ENCODE data around the gene RAP1GDS1.
"Not testable (repeated sequence)": the region's sequence is repeated elsewhere in the genome, so short reads cannot be mapped to it uniquely, and the experiment has no call there.

The RAP1GDS1 gene

GRCh38 chr4:98430708-98431403, 169.7 kb downstream of the RAP1GDS1 start:
- DNase-seq = peak in 10 of 56 donors; percentile 4 to 51 (median 16)

DNA sequence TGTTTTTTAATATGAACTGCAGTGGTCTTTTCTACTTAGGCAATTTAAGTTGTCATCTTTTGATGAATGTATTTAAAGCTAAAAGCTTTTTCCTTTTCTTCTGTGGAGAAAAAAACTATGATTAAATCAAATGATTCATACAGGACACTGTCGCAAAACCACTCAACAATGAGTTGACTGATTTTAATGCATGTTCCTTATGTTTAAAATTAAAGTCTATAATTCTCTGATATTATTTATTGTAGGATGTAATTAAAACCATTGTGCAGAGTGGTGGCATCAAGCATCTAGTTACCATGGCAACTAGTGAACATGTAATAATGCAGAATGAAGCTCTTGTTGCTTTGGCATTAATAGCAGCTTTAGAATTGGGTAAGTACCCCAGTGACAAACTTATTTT, 172.5 kb downstream of the RAP1GDS1 start:
- no peak for DNase-seq

- DNase-seq = no peak
Measured at GRCh38 chr4:98434816-98435215, 173.6 kb downstream of the RAP1GDS1 start.

DNA sequence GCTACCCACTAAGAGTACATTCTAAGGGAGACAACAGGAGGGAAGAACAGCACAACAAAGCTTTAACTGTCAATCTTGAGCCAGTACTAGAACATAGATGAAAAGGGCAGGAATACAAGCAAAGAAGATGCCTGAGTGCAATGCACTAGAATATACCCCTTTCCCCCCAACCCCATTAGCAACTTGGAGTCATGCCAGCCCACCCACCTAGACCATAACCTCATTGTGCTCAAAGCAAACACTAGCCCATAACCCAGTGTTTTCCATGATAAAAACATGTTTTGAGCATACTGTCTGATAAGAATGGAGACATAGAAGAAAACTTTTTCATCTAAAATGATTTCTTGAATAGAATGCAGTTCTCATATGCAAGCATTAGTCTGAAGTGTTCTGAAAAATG, 183.2 kb downstream of the RAP1GDS1 start:
- DNase-seq = no peak

DNA sequence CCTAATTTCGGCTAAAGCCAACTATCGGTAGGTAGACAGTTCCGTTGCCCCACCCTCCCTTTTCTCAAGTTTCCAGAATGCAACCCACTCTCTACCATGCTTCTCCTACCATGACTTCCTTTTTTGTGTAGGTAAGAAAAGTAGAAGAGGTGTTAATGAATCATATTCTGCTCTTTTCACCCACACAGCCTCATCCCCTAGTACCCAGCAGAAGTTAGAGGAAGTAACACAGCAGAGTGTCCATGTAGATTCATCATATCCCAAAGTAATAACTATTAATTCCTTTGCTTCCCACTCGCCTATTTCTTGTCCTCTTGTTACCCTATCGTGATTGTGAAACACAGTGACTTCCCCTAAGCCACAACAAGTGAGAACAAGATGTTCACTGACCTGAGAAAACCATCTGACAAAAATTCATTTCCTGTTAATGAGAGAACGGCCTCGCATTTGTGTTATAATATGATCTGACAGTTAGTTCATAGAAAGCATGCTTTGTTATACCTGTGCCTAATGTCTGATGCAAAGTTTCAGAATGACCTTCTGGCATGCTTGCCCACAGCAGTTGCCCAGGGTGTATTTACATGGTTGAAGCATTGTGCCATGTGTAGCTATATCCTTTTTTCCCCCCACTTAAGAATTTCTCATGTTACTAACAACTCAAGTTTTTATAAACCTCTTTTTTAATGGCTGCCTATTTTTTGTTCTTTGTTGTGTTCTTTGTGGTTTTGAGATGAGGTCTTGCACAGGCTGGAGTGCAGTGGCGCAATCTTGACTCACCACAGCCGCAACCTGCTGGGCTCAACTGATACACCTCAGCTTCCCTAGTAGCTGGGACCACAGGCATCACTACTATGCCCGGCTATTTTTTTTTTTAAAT, 185.6 kb downstream of the RAP1GDS1 start:
- DNase-seq = no peak

- DNase-seq = no peak
Measured at GRCh38 chr4:98447648-98448047, 186.5 kb downstream of the RAP1GDS1 start.

DNA sequence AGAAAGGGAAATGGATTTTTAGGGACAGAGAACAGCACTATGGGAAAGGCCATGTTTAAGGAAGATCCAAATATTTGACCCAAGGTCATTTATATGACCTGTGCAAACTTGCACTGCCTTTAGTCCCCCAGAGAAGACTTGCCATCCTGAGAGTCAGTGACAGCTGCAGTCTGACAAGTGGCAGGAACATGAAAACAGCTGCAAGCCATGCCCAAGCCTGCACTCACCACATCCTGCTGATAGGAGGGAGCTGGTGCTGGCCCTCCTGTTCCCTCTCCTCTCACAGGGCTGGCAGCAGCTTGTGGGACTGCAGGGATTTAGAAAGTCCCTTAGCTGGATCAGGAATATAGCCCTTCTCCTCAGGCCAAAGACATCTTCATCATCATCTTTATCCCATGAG, 187.7 kb downstream of the RAP1GDS1 start:
- DNase-seq = no peak

GRCh38 chr4:98452091-98452490, 190.9 kb downstream of the RAP1GDS1 start:
- no peak for DNase-seq

DNA sequence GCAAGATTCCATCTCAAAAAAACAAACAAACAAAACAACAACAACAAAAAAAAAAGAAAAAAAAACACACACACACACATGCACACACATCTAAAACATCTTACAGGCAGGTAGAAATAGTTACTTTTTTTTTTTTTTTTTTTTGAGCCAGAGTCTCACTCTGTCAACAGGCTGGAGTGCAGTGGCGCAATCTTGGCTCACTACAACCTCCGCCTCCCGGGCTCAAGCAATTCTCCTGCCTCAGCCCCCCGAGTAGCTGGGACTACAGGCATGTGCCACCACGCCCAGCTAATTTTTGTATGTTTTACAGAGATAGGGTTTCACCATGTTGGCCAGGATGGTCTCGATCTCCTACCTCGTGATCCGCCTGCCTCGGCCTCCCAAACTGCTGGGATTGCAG, 196.2 kb downstream of the RAP1GDS1 start:
- DNase-seq = not testable (repeated sequence)

DNA sequence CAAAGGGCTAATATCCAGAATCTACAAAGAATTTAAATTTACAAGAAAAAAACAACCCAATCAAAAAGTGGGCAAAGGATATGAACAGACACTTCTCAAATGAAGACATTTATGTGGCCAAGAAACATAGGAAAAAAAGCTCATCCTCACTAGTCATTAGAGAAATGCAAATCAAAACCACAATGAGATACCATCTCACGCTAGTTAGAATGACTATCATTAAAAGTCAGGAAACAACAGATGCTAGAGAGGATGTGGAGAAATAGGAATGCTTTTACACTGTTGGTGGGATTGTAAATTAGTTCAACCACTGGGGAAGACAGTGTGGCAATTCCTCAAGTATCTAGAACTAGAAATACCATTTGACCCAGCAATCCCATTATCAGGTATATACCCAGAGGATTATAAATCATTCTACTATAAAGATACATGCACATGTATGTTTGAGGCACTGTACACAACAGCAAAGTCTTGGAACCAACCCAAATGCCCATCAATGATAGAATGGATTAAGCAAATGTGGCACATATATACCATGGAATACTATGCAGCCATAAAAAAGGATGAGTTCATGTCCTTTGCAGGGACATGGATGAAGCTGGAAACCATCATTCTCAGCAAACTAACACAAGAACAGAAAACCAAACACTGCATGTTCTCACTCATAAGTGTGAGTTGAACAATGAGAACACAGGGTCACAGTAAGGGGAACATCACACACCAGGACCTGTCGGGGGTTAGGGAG, 200.1 kb downstream of the RAP1GDS1 start:
- DNase-seq = not testable (repeated sequence)

GRCh38 chr4:98462487-98462886, 201.3 kb downstream of the RAP1GDS1 start:
- DNase-seq = no peak

GRCh38 chr4:98466868-98467599, 205.8 kb downstream of the RAP1GDS1 start:
- DNase-seq = peak in 1 of 56 donors; percentile 50

DNA sequence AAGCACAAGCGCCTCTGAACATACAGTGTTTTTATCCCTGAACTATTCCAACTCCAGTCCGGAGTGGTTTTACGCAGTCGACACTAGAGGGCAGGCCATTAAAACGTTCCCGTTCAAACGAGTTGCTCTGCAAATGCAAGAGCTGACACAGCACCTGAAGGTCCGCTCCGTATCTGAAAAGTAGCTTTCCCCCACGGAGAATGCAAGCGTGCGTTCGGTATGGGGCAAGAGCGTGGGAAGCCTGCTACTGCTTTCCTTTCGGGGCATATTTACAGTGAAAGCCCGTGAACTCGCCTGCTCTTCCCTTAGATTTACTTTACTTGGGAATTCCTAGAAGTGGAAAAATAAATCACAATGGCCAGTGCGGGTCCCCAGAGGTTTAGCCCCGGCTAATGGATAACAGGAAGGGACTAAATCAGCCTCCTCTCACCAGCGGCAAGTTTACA, 206.5 kb downstream of the RAP1GDS1 start:
- peak in 54 of 56 donors; percentile 7 to 87 (median 61) for DNase-seq

GRCh38 chr4:98468709-98469108, 207.5 kb downstream of the RAP1GDS1 start:
- DNase-seq = peak in 50 of 56 donors; percentile 4 to 78 (median 34)

DNA sequence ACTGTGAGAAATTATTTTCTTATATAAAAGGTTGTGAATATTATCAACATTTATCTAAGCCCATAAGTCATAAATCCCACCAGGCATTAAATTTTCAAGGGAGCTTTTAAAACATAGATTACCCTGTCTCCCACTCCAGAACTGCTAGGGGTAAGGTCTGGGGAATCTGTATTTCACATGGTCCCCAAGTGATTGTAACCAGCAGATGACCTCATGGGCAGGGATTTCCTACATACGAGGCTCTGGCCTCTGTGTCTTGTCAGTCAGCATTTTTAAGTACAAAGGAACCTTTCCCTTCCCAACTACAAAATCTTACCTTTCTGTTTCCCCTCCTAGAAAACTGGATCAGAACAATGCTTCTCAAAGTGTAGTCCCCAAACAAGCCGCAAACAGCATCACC, 208.6 kb downstream of the RAP1GDS1 start:
- no peak for DNase-seq

DNA sequence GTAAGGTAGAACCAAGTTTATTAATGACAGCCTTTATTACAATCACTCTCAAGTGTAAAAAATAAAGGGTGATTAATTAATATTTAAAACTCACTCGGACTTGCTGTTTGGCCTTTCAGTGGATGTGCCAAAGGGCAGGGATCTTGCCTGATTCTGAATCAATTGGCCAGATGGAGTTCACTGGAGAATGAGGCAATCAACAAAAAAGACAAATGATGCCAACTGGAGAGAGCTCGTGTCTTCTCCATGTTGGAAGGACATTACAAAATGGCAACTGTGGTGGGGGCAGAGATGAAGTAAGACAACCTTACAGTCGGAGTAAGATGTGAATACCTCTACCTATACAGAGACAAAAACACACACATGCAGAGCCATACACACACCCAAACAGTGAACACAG, 209.2 kb downstream of the RAP1GDS1 start:
- DNase-seq = no peak

GRCh38 chr4:98470831-98471230, 209.6 kb downstream of the RAP1GDS1 start:
- no peak for DNase-seq

GRCh38 chr4:98473046-98473445, 211.9 kb downstream of the RAP1GDS1 start:
- DNase-seq = no peak

- DNase-seq = no peak
Measured at GRCh38 chr4:98474408-98474844, 213.2 kb downstream of the RAP1GDS1 start.

DNA sequence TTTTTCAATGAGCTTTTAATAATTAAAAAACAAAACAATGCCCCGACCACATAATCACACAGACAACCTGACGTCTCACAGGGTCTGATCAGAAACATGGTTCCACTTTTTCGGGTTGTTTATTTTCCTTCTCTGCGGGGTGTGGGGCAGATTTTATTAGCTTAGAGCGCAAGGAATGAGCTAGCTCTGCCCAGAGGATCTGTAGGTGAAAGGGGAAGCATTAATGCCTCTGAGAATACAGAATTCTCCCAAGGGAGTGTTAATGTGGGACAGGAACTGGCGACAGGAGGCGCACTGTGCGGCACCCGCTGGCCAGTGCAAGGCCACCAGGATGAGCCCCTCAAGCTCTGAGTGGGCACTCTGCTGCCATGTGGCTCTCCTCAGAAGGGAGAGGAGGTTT, 215.7 kb downstream of the RAP1GDS1 start:
- DNase-seq = no peak

GRCh38 chr4:98479590-98479989, 218.4 kb downstream of the RAP1GDS1 start:
- DNase-seq = not testable (repeated sequence)
